Measurements from ENCODE around the gene STRN4.

DNA sequence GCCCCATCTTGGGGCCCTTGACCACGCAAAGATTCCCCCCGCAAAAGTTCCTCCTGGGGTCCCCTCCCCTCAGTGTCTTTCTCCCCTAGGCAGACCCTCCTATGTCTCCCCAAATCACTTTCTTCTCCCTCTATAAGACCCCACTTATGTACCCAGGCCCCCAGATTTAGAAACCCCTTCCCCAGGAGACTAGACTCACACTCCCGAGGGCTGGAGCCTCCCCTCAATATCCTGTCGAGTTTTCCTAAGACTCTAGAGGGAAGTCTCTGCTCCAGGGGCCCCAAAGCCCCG lies 40.7 kb upstream of the STRN4 start:
- TF ChIP-seq, protein P1, sequence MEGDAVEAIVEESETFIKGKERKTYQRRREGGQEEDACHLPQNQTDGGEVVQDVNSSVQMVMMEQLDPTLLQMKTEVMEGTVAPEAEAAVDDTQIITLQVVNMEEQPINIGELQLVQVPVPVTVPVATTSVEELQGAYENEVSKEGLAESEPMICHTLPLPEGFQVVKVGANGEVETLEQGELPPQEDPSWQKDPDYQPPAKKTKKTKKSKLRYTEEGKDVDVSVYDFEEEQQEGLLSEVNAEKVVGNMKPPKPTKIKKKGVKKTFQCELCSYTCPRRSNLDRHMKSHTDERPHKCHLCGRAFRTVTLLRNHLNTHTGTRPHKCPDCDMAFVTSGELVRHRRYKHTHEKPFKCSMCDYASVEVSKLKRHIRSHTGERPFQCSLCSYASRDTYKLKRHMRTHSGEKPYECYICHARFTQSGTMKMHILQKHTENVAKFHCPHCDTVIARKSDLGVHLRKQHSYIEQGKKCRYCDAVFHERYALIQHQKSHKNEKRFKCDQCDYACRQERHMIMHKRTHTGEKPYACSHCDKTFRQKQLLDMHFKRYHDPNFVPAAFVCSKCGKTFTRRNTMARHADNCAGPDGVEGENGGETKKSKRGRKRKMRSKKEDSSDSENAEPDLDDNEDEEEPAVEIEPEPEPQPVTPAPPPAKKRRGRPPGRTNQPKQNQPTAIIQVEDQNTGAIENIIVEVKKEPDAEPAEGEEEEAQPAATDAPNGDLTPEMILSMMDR (IDR thresholded peaks at IDR 0.05; ENCODE audit: insufficient read depth, low read length, poor library complexity, severe bottlenecking): no peak
- no peak for TF ChIP-seq EZH2phosphoT487 (conservative IDR thresholded peaks at IDR 0.05; ENCODE audit: low read length)

Measured in SU-DHL-6 (cell line).